ENCODE results near the gene CCDC97.
A peak's percentile ranks its signal among the peaks of the same experiment; 100 is the strongest.
"Not testable (repeated sequence)": the region's sequence is repeated elsewhere in the genome, so short reads cannot be mapped to it uniquely, and the experiment has no call there.

Gene CCDC97

DNA sequence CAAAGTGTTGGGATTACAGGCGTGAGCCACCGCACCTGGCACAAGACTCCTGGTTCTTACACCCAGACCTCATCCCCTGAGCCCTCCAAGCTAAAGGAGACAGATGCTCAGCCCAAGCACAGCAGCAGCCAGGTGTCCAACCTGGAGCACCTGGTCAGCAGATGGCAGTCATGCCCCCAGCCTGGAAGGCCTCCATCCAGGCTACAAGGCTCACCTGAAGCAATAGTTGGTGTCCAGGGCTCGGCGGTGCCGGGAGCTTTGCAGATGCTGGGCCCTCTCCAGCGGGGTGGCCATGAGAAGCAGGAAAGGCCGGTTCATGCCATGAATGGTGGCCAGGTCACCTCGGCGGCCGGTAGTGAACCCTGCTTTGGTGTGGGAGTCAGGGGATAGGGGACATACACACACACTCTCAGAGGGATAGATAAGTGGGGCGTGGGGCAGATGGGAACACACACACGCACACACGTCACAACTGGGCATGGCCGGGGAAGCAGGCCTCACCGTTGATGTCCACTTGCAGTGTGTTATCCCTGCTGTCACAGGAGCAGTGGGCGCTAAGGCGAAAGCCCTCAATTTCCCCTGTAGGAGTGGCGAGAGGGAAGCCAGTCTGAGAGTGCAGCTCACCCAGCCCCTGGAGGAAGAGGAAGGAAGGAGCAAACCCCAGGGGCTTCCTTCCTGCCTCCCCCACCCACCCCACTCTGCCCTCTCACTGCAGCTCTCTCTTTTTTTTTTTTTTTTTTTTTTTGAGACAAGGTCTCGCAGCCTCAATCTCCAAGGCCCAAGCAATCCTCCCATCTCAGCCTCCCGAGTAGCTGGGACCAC, 31.9 kb downstream of the CCDC97 start:
- peak; percentile 15 for DNase-seq

DNA sequence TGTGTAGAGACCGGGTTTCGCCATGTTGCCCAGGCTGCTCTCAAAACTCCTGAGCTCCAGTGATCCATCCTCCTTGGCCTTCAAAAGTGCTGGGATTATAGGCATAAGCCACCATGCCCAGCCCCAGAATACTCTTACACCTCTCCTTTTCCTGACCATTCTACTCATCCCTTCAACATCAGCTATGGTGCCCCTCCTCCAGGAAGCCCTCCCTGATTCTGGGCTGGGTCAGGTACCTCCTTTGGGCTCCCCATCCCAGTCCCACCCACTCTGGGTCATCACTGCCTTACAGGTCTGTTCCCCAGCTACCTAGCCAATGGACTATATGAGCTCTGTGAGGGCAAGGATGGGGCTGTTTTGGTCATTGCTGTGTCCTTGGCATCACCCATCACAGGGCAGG, 34.2 kb downstream of the CCDC97 start:
- DNase-seq: no peak

DNA sequence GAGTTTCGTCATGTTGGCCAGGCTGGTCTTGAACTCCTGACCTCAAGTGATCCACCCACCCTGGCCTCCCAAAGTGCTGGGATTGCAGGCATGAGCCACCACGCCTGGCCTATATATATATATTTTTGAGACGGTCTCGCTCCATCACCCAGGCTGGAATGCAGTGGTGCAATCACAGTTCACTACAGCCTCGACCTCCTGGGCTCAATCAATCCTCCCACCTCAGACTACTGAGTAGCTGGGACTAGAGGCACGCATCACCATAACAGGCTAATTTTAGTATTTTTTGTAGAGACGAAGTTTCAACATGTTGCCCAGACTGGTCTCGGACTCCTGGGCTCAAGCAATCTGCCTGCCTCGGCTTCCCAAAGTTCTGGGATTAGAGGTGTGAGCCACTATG, 36.9 kb downstream of the CCDC97 start:
- DNase-seq: not testable (repeated sequence)

DNA sequence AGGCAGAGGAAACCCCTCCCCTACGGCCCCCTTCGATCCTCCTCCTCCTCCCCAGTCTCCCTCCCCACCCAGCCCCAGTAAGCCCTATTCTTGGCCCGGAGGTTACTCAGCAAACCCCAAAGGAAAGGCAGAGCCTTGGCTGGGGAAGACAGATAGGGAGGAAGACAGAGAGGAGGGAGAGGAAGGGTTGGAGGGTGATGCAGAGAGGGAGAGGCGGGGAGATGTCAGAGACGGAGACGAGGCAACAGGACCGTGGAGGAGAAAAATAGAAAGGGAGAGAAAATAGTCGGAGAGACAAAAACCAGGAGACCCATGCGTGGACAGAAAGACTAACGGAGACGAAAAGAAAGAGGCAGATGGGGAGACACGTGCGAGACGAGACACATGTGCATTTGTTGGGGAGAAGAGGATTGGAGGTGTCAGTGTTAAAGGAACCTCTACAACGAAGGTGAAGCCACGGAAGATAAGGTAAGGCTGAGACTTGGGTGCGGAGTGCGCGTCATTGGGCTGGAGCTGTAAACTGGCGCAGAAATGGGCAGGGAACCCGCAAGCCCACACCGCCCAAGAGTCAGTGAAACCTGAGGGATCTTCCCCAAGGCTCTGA, 40.9 kb downstream of the CCDC97 start:
- peak; percentile 37 for DNase-seq

DNA sequence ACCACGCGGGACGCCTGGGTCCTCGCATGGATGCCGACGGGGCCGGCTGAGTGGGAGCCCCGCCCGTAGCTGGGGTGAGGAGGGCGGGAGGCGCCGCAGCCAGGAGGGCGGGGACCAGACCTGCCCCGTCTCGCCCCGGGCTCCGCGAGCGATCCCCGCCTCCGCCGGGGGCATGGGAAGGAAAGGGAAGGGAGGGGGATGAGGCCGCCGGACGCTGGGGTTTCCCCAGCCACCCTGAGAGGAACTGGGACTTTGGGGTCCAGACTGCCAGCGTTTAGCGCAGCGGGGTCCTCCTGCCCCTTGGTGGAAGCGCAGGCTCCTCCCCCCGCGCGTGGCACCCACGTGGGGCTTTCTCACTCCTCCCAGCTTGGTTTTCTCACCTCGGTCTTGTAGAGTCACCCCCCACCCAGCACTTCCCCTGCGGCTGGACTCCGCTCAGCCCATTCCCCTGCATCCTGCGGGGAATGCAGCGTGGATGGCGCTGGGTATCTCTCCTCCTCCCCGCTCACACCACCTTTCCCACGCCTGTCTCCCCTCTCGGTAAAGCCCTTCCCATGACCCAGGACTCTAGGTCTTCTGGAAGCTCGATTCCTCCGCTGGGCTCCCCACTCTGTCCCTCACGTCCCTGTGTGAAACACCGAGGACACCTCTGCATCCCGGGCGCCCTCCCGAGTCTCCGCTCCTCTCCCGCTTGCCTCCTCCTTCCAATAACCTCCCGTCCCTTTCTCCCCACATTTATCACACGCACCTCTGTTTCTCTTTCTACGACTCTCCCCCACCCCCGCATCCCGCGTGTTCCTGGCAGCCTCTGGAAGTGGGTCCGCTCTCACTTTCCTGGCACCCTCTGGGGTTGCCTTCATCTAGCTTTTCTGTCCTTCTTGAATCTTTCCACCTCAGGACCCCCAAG, 41.6 kb downstream of the CCDC97 start:
- DNase-seq: peak; percentile 61

DNA sequence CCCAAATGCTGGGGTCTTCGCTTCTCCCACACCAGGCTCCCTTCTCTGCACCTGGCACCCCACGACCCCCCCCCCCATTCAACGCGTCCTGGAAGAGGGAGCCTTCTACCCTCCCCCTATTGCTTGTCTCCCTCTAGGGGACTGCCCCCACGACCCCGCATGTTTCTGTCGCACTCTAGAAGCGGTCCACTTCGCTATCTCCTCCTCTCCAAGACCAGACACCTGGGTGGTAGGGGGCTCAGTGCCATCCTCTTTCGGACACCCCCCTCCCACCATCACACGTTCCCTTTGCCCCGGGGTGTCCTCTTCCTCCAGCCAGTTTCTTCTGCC, 42.3 kb downstream of the CCDC97 start:
- DNase-seq: no peak

DNA sequence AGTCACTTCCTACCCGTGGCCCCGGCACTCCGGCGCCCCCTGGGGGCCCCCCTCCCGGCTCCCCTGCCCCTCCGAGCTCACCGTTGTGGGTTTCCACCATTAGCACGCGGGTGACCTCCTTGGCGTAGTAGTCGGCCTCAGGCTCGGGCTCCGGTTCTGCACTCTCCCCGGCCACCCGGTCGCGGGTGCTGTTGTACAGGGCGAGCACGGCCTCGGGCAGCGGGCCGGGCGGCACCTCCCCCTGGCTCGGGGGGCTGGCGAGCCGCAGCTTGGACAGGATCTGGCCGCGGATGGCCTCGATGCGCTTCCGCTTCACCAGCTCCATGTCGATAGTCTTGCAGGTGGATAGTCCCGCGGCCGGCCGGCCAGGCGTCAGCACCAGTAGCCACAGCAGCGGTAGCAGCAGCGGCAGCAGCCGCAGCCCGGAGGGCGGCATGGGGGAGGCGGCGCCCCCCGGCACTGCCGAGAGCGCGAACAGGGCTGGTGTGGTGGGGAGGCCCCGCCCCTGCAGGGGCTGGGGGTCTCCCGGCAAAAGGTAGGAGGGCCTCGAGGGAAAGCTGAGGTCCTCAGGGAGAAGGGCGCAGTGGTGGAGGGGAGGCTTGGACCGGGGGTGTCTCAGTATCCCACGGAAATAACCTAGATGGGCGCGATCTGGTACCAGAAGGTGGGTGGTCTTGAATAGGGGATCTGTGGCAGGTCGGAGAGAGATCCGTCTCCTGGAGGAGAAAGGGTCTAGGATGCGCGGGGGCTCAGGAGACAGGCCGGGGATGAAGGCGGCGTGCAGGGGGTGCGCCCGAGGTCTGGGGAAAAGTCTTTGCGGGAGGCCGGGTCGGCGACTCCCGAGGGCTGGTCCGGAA, 42.9 kb downstream of the CCDC97 start:
- peak; percentile 56 for DNase-seq

DNA sequence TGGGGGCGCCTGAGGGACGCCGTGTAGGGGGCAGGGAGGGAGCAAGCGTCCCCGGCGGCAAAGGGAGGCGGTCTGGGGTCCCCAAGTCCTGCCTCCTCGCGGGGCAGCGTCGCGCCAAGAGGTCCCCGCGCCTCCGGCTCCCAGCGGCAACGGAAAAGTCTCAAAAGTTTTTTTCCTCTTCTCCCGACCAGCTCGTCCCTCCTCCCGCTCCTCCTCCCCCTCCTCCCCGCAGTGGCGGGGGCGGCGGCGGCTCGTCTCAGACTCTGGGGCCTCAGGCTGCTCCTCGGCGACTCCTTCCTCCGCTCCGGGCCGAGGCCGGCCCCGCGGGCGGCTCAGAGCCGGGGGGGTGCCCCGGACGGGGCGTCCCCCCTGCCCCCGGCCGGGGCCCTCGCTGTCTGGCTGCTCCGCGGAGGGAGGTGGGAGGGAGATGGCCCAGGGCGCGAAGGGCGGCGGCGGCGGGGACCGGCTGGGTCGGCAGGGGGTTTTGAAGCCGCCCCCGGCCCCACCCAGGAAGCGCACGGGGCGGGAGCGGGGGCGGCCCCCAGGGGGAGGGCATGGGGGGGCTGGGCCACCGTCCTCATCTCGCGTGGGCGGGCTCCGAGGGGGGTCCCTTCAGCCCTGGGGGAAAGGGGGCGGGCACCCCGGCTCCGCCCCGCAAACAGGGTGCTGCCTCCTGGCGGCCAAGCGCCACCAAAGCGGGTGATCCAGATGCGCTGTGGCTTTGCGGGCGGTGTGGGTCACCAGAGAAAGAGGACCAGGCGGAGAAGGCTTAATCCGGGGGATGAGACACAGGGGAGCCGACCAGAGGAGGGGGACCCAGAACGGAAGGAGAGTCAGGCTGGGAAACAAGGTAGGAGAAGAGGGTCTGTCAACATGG, 43.7 kb downstream of the CCDC97 start, which contains the start of gene TGFB1:
TSS of gene TGFB1 (minus strand) at position 457 of the 877 bp plus-strand sequence. CDS start 878 bp downstream, outside the sequence.
- peak; percentile 67 for DNase-seq

DNA sequence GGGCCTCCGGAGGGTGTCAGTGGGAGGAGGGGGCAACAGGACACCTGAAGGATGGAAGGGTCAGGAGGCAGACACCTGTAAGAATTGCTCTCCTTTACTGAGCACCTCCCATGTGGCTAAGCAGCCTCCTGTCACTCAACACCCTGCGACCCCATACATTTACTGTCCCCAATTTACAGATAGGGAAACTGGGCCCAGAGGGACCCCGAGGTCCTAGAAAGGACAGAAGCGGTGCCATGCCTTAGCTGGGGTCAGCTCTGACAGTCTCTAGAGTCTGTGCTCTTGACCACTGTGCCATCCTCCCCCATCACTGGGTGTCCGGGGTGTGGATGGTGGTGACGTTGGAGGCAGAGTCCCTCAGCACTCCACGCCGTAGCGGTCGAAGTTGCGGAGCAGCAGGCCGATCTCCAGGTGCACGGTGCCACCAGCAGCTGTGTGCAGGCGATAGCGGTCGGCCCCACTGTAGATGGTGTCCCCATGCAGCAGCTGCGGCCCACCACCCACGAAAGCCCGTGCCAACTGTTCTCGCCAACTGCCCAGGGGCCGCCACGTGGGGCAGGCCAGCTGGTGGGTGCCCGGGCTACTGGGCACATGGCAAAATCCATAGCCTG, 44.5 kb downstream of the CCDC97 start:
- no peak for DNase-seq

DNA sequence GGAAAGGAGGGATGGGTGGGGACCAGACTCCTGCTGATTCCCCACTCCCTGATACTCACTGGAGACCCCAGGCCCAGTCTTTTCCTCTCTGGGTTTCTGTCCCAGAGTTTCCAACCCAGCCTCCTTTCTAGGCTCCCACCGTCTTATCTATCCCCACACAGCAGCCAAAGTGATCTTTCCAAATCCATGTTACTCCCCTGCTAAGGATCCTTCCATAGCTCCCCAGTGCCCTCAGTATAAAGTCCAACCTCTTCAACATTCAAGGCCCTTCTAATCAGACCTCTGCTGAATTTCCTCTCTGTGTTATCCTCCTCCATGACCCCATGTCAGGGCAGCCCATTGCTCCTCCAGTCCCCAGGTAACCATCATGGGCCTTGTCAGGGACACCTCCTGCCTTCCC, 45.1 kb downstream of the CCDC97 start:
- no peak for DNase-seq

DNA sequence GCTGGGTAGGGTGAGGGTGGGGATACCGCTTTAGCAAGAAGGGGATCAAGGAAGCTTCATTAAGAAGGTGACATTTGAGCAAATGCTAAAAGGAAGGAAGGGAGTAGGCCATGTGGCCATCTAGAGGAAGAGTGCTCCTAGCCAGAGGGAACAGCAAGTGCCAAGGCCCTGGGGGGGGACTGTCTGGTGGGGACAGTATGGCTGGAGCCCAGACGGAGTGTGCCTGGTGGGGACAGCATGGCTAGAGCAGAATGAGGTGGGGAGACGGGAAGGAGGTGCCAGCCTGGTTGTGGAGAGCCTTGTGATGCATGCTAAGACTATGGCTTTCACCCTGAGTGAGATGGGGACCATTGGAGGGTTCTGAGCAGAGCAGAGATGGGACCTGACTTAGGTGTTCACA, 45.8 kb downstream of the CCDC97 start:
- no peak for DNase-seq

DNA sequence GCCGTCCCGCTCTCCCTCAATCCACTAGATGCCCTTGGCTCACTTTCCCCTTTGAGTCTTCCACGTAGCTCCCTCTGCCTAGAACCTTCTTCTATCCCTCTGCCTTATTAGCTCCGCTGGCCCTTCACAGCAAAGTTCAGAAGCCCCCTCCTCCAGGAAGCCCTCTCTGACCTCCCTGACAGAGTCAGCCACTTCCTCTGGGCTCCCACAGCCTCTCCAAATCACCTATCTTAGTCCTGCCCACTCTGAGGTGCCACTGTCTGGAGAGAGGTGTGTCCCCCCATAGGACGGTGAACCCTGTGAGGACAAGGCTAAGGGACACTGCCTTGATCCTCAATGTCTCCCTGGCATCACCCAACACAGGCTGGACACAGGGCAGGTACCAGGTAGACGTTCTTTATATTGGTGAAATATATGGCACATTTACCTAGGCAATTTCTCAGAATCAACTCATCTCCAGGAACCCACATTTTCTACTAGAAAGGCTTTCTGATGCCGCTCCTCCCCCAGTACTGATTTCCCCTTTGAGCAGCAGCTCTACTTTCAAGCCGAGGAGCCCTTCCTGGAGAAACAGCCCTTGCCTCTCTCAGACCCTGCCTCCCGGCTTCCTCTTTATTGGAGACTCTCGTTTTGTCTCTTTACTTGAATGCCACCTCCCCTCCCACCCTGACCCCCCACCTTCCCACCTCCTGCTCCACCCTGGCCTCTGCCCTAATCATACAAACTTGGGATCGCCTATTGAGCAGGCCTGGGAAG, 47.2 kb downstream of the CCDC97 start:
- DNase-seq: no peak

DNA sequence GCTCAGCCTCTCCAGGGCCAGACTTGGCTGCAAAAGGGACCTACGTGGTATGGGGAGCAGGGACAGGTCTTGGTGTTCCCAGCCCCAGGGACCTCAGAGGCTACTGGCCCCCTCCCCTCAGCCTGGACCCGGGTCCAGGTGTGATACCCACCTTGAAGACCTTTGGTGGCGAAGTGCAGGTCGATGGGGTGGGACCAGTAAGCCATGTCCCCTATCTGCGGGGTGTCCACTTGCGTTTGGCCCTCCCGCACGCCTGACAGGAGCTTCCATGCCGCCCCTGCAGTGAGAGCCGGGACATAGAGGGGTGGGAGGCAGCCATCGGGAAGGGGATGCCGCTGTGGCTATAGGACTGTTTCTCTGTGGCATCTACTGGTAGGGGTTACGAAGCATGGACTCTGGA, 47.8 kb downstream of the CCDC97 start:
- DNase-seq: no peak

DNA sequence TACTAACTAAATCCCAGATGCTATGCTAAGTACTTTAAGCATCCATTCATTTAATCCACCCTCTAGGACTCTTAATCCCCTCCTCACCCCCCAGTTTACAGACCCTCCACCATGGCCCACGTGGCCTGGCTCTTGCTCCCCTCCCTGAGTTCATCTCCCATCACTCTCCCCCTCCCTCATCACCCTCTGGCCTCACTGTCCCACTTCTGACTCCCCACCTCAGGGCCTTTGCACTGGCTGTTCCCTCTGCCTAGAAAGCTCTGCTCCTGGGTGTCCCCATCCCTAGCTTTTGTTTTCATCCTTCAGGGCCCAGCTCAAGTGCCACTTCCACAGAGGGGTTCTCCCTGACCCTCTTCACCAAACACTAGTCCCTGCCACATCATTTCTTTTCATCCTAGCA, 49.8 kb downstream of the CCDC97 start:
- no peak for DNase-seq

DNA sequence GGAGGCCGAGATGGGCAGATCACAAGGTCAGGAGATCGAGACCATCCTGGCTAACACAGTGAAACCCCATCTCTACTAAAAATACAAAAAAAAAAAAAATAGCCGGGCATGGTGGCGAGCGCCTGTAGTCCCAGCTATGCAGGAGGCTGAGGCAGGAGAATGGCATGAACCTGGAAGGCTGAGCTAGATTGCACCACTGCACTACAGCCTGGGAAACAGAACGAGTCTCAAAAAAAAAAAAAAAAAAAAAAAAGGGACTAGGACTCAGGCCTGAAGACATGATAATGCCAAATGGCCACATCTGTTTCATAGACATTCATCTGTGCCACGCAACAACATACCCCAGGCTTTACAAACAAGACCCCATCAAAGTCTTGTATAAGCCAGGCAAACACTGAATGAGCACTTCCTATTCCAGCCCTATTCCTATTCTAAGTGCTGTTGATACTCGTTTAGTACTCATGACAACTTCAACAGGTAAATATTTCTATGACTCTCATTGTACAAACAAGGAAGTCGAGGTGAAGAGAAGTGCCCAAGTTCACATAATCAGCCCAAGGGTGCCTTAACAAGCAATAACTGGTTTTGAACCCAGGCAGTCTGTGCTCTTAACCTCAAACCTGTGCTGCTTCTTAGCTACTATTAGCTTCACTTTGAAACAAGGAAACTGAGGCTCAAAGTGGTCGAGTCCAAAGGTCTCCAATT, 52.3 kb downstream of the CCDC97 start:
- DNase-seq: no peak

DNA sequence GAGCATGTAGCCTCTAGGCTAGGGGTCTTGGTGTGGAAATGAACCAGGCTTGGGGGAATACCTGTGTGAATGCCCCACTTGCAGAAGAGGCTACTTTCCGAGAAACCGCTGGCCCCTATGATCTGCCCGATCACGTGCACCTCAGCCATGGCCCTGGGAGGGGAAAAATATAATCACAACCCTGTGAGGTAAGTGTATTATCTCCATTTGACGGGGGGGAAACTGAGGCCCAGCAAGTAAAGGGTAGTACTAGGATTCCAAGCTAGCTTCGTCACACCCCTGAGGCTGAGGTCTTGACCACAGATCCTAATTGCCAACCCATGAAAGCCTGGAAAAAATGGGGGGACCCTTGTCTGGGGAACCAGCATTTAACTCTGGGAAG, 53.4 kb downstream of the CCDC97 start:
- DNase-seq: no peak

DNA sequence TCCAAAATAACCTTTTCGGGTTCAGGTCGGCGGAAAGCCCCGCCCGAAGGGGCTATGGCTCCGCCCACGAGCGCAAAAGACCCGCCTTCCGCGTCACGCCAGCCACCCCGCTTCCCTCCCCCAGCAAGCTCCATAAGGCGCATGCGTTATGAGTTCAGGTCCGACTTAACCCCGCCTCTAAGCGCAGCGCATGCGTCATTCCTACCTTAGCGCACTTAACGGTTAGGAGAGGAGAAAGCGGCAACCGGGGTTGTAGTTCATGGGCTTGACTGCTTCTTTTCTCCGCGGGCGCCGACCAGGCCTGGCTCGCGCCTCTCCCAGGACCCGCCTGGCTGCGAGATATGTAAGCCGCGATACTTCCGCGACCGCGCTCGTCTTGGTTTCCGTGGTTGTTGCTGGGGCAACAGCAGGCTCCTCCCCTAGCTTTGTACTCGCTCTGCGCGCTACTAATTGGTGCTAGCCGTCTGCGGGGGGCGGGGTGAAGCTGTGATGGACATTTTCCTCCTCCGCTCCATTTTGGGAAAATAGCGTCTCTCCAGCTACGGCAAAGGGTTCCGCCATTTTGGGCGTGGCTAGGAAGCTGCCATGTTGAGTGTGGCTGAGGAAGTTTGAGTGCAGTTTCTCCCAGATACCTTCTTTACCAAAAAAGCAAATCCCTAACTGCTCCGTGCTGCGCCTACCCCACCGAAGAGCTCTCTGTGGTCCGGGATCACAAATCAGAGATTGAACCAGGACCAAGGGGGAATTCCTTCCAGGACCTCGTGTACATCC, 54.0 kb downstream of the CCDC97 start, which contains the start of gene B9D2:
TSS of gene B9D2 (minus strand) at position 397 of the 771 bp plus-strand sequence. CDS start 630 bp downstream, outside the sequence.
- DNase-seq: peak; percentile 92

DNA sequence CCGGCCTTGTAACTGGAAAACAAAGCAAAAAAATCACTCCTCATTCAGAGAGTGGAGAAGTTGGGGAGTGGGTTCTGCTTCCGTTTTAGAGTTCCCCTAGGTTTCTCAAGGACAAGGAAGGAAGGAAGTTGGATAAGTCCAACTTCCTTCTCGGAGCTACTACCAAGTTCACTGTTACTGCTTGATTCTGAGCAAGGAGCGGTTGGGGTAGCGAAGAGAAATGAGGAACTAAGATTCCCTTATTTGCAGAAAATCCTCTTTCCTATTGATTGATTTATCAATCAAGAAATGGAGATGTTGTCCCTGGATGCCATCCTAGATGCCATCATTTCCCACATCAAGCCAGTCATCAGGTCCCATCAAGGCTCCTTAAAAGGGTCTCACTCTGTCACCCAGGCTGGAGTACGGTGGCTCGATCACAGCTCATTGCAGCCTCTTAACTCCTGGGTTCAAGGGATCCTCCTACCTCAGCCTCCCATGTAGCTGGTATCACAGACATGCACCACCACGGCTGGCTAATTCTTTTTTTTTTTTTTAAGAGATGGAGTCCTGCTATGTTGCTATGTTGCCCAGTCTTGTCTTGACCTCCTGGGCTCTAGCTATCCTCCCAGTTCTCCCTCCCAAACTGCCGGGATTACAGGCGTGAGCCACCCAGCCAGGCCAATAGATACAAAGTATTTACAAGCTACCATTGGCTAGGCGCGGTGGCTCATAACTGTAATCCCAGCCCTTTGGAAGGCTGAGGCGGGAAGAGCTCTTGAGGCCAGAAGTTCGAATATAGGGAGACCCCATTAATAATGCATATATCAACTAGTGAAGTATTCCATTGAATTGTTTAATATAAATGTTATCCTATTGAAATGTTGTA, 54.8 kb downstream of the CCDC97 start:
- DNase-seq: peak; percentile 63
